ENCODE data around the gene TNRC6B. TPM values are rescaled to one million over a fixed set of nuclear protein-coding genes. Genes with fewer than 3 reads are reported as not detected.

TNRC6B gene
- polyA plus RNA-seq, 1 donor (not counting 4 experiments of a cell fraction or from before 2014, with no cell fraction given) = 5.6 TPM

DNA sequence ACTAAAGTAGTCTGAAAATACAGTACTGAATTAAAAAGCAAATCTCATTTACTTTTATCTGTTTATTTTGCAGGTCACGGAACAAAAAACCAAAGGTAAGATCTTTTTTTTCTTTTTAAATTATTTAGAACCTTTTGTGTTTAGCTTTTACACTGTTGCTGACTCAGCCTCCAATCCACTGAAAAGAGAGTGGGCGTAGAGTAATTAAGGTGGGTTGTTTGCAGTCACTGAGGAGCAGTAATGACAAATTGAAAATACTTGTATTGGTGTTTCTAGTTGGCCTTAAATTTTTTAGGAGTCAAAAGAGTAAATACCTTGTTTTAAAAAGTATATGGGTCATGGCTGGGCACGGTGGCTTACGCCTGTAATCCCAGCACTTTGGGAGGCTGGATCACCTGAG lies 73.4 kb downstream of the TNRC6B start:
- Histone ChIP-seq H3K4me1 (ENCODE audit: control insufficient read depth, extremely low read depth, insufficient read depth, low read length) (no peaks in the 10 kb centered on the region), H3K79me2 (ENCODE audit: control insufficient read depth, insufficient read depth, low read length) (peaks cover 3% of the 10 kb centered on the region), H3K4me3 (ENCODE audit: control insufficient read depth in 2 of 3, extremely low read depth in 1 of 3, insufficient read depth in 2 of 3, low read depth in 1 of 3, low read length in 3 of 3) (no peak overlapping the region), H3K9me1 (ENCODE audit: control insufficient read depth, extremely low read depth, insufficient read depth, low read length) (no peaks in the 10 kb centered on the region), H3K27ac (ENCODE audit: control insufficient read depth, insufficient read depth, low read length) (no peak overlapping the region), H3K4me2 (ENCODE audit: control insufficient read depth, extremely low read depth, insufficient read depth, low read depth, low read length) (no peak overlapping the region), H3K27me3 (ENCODE audit: control insufficient read depth, extremely low read depth, insufficient read depth, low read length) (no peaks in the 10 kb centered on the region), H3K9ac (ENCODE audit: control insufficient read depth, extremely low read depth, insufficient read depth, low read length) (no peak overlapping the region), H4K20me1 (ENCODE audit: control insufficient read depth, extremely low read depth, insufficient read depth, low read length) (no peaks in the 10 kb centered on the region), H3K36me3 (ENCODE audit: control insufficient read depth in 2 of 2, extremely low read depth in 1 of 2, insufficient read depth in 2 of 2, low read length in 2 of 2) (peaks cover 0 to 2% of the 10 kb centered on the region in 2 experiments), H3K9me3 (ENCODE audit: control insufficient read depth, low read depth, low read length) (no peaks in the 10 kb centered on the region), H2AFZ (ENCODE audit: control insufficient read depth, low read length) (no peak overlapping the region)
- dilution Hi-C loops (cut with MboI; ENCODE audit: extremely low pct_ligation_motif_present, low sequenced_read_pairs) = no loop called here
- no peak for DNase-seq (ENCODE audit: low read depth, low spot score)
- TF ChIP-seq EZH2 (IDR thresholded peaks at IDR 0.05; ENCODE audit: low read length) = no peak
- TF ChIP-seq, protein P1, sequence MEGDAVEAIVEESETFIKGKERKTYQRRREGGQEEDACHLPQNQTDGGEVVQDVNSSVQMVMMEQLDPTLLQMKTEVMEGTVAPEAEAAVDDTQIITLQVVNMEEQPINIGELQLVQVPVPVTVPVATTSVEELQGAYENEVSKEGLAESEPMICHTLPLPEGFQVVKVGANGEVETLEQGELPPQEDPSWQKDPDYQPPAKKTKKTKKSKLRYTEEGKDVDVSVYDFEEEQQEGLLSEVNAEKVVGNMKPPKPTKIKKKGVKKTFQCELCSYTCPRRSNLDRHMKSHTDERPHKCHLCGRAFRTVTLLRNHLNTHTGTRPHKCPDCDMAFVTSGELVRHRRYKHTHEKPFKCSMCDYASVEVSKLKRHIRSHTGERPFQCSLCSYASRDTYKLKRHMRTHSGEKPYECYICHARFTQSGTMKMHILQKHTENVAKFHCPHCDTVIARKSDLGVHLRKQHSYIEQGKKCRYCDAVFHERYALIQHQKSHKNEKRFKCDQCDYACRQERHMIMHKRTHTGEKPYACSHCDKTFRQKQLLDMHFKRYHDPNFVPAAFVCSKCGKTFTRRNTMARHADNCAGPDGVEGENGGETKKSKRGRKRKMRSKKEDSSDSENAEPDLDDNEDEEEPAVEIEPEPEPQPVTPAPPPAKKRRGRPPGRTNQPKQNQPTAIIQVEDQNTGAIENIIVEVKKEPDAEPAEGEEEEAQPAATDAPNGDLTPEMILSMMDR (optimal IDR thresholded peaks at IDR 0.05 in 1 of 3, IDR thresholded peaks at IDR 0.05 in 1 of 3, conservative IDR thresholded peaks at IDR 0.05 in 1 of 3; ENCODE audit: extremely low read depth in 1 of 3, insufficient read depth in 2 of 3, low read length in 3 of 3) = no peak
- no peak for FAIRE-seq

DNA sequence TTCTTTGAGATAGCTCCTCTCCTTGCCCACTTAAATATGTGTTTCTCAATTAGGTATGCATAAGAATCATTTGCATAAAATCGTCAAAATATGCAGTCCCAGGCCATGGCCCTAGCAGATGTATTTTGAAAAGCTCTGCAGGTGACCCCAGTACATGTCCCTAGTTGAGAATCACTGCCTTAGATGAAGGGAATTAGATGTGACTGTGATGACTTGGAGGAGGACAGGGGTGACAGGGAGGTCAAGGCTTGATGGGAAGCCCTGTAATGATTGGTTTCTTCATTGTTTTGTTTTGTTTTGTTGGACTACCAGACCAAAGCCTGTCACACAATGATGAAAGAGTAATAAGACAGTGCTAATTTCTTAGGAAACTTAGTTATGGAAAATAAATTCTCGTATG lies 74.4 kb downstream of the TNRC6B start:
- no peak for FAIRE-seq
- no peak for TF ChIP-seq EZH2 (IDR thresholded peaks at IDR 0.05; ENCODE audit: low read length)
- TF ChIP-seq, protein P1 (optimal IDR thresholded peaks at IDR 0.05 in 1 of 3, IDR thresholded peaks at IDR 0.05 in 1 of 3, conservative IDR thresholded peaks at IDR 0.05 in 1 of 3; ENCODE audit: extremely low read depth in 1 of 3, insufficient read depth in 2 of 3, low read length in 3 of 3) = no peak

More for the DNA sequence above, 74.4 kb downstream of the TNRC6B start:
- no peaks in the 10 kb centered on the region for H3K27me3 ChIP-seq (ENCODE audit: control insufficient read depth, extremely low read depth, insufficient read depth, low read length)
- H3K4me3 ChIP-seq (ENCODE audit: control insufficient read depth in 2 of 3, extremely low read depth in 1 of 3, insufficient read depth in 2 of 3, low read depth in 1 of 3, low read length in 3 of 3) = no peak overlapping the region
- H3K79me2 ChIP-seq (ENCODE audit: control insufficient read depth, insufficient read depth, low read length) = peaks cover 3% of the 10 kb centered on the region
- no peak overlapping the region for H3K27ac ChIP-seq (ENCODE audit: control insufficient read depth, insufficient read depth, low read length)
- H3K36me3 ChIP-seq (ENCODE audit: control insufficient read depth in 2 of 2, extremely low read depth in 1 of 2, insufficient read depth in 2 of 2, low read length in 2 of 2) = peaks cover 0 to 3% of the 10 kb centered on the region in 2 experiments
- no peak overlapping the region for H3K4me2 ChIP-seq (ENCODE audit: control insufficient read depth, extremely low read depth, insufficient read depth, low read depth, low read length)
- no peak for DNase-seq (ENCODE audit: low read depth, low spot score)
- no peak overlapping the region for H2AFZ ChIP-seq (ENCODE audit: control insufficient read depth, low read length)
- no peaks in the 10 kb centered on the region for H3K9me1 ChIP-seq (ENCODE audit: control insufficient read depth, extremely low read depth, insufficient read depth, low read length)
- H3K4me1 ChIP-seq (ENCODE audit: control insufficient read depth, extremely low read depth, insufficient read depth, low read length) = no peaks in the 10 kb centered on the region
- H3K9me3 ChIP-seq (ENCODE audit: control insufficient read depth, low read depth, low read length) = no peaks in the 10 kb centered on the region
- no peaks in the 10 kb centered on the region for H4K20me1 ChIP-seq (ENCODE audit: control insufficient read depth, extremely low read depth, insufficient read depth, low read length)
- H3K9ac ChIP-seq (ENCODE audit: control insufficient read depth, extremely low read depth, insufficient read depth, low read length) = no peak overlapping the region
- dilution Hi-C loops (cut with MboI; ENCODE audit: extremely low pct_ligation_motif_present, low sequenced_read_pairs) = no loop called here

Measured in keratinocyte (primary cell).